ENCODE results near the gene LDB1.

Gene LDB1

GRCh38 chr10:102113261-102113955 lies 6.8 kb downstream of the LDB1 start:
- no peak for DNase-seq (ENCODE audit: low spot score)

GRCh38 chr10:102112210-102112817 lies 7.9 kb downstream of the LDB1 start:
- no peak for DNase-seq (ENCODE audit: low spot score)

GRCh38 chr10:102111276-102111675 lies 8.9 kb downstream of the LDB1 start:
- no peak for DNase-seq (ENCODE audit: low spot score)

- no peak for DNase-seq (ENCODE audit: low spot score)
Observed at GRCh38 chr10:102109166-102110116, 10.7 kb downstream of the LDB1 start.

- no peak for DNase-seq (ENCODE audit: low spot score)
Observed at GRCh38 chr10:102106998-102107397, 13.2 kb downstream of the LDB1 start.

- DNase-seq (ENCODE audit: low spot score): no peak
Observed at GRCh38 chr10:102102421-102102820, 17.7 kb downstream of the LDB1 start.

GRCh38 chr10:102101152-102101551 lies 19.0 kb downstream of the LDB1 start:
- no peak for DNase-seq (ENCODE audit: low spot score)

- no peak for DNase-seq (ENCODE audit: low spot score)
Observed at GRCh38 chr10:102096449-102096848, 23.7 kb downstream of the LDB1 start.

- DNase-seq (ENCODE audit: low spot score): no peak
Observed at GRCh38 chr10:102090772-102091171, 29.4 kb downstream of the LDB1 start.

GRCh38 chr10:102086196-102086595 lies 34.0 kb downstream of the LDB1 start:
- DNase-seq (ENCODE audit: low spot score): no peak

GRCh38 chr10:102085336-102085735 lies 34.8 kb downstream of the LDB1 start:
- no peak for DNase-seq (ENCODE audit: low spot score)

GRCh38 chr10:102083541-102083940 lies 36.6 kb downstream of the LDB1 start:
- DNase-seq (ENCODE audit: low spot score): no peak

- DNase-seq (ENCODE audit: low spot score): peak; percentile 81
Observed at GRCh38 chr10:102072673-102073527, 47.3 kb downstream of the LDB1 start.

- no peak for DNase-seq (ENCODE audit: low spot score)
Observed at GRCh38 chr10:102069071-102069470, 51.1 kb downstream of the LDB1 start.

GRCh38 chr10:102068216-102068615 lies 52.0 kb downstream of the LDB1 start:
- no peak for DNase-seq (ENCODE audit: low spot score)

- no peak for DNase-seq (ENCODE audit: low spot score)
Observed at GRCh38 chr10:102067091-102067916, 52.9 kb downstream of the LDB1 start.

GRCh38 chr10:102066399-102067088 lies 53.6 kb downstream of the LDB1 start:
- DNase-seq (ENCODE audit: low spot score): no peak

- peak; percentile 70 for DNase-seq (ENCODE audit: low spot score)
Observed at GRCh38 chr10:102065561-102066398, 54.4 kb downstream of the LDB1 start.

- peak; percentile 83 for DNase-seq (ENCODE audit: low spot score)
Observed at GRCh38 chr10:102064868-102065560, 55.2 kb downstream of the LDB1 start, which contains the start of gene HPS6. Gene HPS6, plus strand, starts transcription at chr10:102065349. Its CDS starts 126 bp downstream, at chr10:102065475.

All from ecto neural progenitor cell (in vitro differentiated cells).